Measurements from ENCODE around the gene ERP29.
"Not testable (repeated sequence)": the region's sequence is repeated elsewhere in the genome, so short reads cannot be mapped to it uniquely, and the experiment has no call there.

Gene ERP29

DNA sequence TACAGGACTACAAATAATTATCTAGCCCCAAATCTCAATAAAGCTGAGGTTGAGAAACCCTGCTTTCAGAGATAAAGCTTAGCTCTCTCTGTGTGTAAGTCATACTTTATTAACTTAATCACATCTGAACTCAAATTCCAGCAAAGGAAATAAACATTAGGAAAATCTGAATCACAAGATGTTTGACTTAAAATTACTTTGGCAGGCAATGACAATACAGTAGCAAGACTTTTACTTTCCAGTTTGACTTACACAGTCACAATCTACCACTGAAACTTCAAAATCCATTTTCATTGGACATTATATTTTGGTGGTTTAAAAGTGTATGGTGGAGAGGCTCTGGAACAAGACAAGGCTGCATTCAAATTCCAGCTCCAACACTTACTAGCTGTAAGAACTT lies 11.7 kb upstream of the ERP29 start:
- DNase-seq (ENCODE audit: low read depth), result peak; percentile 66
- H3K4me3 ChIP-seq (ENCODE audit: control insufficient read depth, low read depth, low read length), result no peak overlapping the region
- TF ChIP-seq, protein P1, sequence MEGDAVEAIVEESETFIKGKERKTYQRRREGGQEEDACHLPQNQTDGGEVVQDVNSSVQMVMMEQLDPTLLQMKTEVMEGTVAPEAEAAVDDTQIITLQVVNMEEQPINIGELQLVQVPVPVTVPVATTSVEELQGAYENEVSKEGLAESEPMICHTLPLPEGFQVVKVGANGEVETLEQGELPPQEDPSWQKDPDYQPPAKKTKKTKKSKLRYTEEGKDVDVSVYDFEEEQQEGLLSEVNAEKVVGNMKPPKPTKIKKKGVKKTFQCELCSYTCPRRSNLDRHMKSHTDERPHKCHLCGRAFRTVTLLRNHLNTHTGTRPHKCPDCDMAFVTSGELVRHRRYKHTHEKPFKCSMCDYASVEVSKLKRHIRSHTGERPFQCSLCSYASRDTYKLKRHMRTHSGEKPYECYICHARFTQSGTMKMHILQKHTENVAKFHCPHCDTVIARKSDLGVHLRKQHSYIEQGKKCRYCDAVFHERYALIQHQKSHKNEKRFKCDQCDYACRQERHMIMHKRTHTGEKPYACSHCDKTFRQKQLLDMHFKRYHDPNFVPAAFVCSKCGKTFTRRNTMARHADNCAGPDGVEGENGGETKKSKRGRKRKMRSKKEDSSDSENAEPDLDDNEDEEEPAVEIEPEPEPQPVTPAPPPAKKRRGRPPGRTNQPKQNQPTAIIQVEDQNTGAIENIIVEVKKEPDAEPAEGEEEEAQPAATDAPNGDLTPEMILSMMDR (IDR thresholded peaks at IDR 0.05; ENCODE audit: control insufficient read depth, insufficient read depth, low read depth, low read length, missing control alignments), result no peak

DNA sequence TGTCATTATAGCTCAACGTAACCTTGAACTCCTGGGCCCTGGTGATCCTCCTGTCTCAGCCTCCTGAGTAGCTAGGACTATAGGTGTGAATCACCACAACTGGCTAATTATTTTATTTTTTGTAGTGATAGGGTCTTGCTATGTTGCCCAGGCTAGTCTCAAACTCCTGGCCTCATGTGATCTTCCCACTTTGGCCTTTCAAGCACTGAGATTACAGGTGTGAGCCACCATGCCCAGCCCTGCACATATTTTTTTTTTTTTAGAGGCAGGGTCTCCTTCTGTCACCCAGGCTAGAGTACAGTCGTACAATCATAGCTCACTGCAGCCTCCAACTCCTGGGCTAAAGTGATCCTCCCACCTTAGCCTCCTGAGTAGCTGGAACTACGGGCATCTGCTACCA lies 9.2 kb upstream of the ERP29 start:
- TF ChIP-seq, protein P1 (IDR thresholded peaks at IDR 0.05; ENCODE audit: control insufficient read depth, insufficient read depth, low read depth, low read length, missing control alignments), result no peak
- H3K4me3 ChIP-seq (ENCODE audit: control insufficient read depth, low read depth, low read length), result no peak overlapping the region
- no peak for DNase-seq (ENCODE audit: low read depth)

DNA sequence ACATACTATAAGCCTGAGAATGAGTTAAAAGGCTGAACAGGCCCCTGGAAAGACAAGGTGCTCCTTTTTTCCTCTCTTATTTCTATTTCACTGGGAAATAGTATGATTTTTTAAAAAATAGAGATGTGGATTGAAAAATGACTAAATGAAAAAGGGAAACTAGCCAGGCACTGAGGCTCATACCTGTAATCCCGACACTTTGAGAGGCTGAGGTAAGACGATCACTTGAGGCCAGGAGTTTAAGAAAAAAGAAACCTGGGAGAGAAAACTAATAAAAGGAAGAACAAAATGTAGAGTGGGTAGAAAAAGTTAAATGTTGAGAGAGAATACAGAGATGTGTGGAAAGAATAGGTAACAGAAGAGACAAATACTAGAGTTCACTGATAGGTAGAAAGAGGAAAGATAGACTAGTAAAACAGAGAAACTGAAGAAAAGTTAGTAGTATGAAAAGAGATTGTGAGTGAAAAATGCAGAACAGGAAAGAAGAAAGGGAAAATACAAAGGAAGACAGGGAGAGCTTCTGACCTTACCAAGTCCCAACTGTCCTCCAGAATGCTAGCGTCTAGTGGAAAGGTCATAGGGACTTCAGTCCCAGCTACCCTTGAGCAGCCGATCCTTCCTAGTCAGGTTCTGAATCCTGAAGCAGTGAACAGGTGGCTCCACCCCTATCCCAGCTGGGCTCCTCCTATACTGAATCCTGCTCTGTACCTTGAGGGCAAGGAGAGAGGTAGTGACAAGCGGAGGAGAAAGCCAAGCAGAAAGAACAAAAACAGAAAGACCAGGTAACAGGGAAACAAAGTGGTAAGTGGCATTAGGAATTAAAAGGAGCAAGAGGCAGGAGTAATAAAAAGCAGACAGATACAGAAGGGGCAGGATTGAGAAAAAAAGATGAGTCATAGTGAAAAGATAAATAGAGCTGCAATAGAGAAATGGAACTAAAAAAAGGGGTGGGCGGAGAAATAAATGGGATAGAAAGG lies 7.5 kb upstream of the ERP29 start:
- DNase-seq (ENCODE audit: low read depth), result no peak
- no peak overlapping the region for H3K4me3 ChIP-seq (ENCODE audit: control insufficient read depth, low read depth, low read length)
- TF ChIP-seq, protein P1 (IDR thresholded peaks at IDR 0.05; ENCODE audit: control insufficient read depth, insufficient read depth, low read depth, low read length, missing control alignments), result no peak

DNA sequence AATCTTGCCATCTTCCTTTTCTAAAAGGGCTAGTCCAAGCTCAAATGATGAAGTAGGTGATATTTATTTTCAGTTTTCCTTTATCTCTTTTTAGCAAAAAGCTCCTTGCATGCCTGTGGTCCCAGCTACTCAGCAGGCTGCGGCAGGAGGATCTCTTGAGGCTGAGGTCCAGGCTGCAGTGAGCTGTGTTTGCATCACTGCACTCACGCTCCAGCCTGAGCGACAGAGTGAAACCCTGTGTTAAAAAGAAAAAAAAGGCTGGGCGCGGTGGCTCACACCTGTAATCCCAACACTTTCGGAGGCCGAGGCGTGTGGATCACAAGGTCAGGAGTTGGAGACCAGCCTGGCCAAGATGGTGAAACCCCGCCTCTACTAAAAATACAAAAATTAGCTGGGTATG lies 5.3 kb upstream of the ERP29 start:
- no peak overlapping the region for H3K4me3 ChIP-seq (ENCODE audit: control insufficient read depth, low read depth, low read length)
- TF ChIP-seq, protein P1 (IDR thresholded peaks at IDR 0.05; ENCODE audit: control insufficient read depth, insufficient read depth, low read depth, low read length, missing control alignments), result no peak
- DNase-seq (ENCODE audit: low read depth), result no peak

DNA sequence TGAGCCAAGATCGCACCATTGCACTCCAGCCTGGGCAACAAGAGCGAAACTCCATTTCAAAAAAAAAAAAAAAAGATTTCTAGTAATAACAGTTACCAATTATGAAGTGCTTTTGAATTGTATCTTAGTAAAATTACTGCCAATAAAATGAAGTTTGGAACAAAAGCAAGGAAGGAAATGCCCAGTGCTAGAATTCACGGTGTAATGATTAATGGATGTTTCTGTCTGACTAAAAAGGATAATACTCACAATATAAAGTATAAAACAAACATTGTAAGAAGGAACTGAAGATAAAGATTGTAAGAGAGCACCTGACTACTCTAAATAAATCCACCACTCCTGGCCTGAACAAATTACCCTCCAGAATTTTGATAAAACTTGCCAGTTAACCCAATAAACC lies 4.3 kb upstream of the ERP29 start:
- H3K4me3 ChIP-seq (ENCODE audit: control insufficient read depth, low read depth, low read length), result no peak overlapping the region
- DNase-seq (ENCODE audit: low read depth), result no peak
- TF ChIP-seq, protein P1 (IDR thresholded peaks at IDR 0.05; ENCODE audit: control insufficient read depth, insufficient read depth, low read depth, low read length, missing control alignments), result no peak

DNA sequence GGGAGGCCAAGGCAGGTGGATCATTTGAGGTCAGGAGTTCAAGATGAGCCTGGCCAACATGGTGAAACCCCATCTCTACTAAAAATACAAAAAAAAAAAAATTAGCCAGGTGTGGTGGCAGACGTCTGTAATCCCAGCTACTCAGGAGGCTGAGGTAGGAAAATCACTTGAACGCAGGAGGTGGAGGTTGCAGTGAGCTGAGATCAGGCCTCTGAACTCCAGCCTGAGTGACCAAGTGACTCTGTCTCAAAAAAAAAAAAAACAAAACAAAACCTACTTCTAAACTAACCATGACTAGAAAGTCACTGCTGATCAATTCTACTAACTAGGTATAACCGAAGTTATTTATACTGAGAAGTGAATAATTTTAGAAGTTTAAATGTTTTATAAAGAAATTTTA lies 3.6 kb upstream of the ERP29 start:
- not testable (repeated sequence) for H3K4me3 ChIP-seq (ENCODE audit: control insufficient read depth, low read depth, low read length); DNase-seq (ENCODE audit: low read depth)

Measured in AG09309 (cell line).